Measurements from ENCODE around the gene POLL.

DNA sequence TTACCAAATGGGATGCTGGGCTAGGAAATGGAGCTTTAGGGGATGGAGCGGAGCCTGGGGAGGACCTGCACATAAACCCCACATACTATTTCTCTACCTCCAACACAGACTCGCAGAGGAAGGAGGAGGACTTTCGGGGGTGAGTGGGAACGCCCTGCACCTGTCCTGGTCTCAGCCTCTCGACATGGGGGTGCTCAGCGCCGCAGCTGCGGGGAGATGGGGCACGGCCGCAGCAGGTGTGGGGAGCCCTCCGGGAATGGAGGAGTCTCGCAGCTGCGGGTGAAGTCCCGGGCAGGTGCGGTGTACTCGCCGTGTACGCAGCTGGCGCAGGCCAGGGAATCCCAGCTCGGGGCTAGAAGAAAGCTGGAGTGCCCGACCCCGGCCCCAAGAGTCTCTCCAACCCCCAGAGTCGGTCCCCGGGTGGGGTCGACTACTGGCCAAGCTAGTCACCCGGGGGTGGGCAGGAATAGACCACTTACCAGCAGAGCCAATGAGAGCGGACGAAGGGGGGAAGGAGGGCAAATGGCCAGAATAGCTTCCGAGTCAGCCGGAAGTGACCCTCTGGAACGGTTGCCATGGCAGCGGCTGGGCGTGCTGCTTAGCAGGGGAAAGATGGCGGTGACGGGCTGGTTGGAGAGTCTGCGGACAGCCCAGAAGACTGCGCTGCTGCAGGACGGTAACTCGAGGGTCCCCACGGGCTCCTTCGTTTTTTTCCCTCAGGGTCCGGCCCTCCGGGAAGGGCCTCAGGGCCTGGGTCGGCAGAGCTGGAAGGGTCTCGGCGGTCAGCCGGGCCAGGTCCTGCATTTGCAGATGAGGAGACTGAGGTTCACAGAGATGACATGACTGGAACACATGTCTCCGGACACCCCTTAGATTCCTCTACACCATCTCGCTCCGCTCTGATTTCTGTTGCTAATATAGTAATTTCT, at the start of gene POLL, which contains the start of gene DPCD:
- TF ChIP-seq, protein P1, sequence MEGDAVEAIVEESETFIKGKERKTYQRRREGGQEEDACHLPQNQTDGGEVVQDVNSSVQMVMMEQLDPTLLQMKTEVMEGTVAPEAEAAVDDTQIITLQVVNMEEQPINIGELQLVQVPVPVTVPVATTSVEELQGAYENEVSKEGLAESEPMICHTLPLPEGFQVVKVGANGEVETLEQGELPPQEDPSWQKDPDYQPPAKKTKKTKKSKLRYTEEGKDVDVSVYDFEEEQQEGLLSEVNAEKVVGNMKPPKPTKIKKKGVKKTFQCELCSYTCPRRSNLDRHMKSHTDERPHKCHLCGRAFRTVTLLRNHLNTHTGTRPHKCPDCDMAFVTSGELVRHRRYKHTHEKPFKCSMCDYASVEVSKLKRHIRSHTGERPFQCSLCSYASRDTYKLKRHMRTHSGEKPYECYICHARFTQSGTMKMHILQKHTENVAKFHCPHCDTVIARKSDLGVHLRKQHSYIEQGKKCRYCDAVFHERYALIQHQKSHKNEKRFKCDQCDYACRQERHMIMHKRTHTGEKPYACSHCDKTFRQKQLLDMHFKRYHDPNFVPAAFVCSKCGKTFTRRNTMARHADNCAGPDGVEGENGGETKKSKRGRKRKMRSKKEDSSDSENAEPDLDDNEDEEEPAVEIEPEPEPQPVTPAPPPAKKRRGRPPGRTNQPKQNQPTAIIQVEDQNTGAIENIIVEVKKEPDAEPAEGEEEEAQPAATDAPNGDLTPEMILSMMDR (optimal IDR thresholded peaks at IDR 0.05 in 1 of 3, IDR thresholded peaks at IDR 0.05 in 1 of 3, conservative IDR thresholded peaks at IDR 0.05 in 1 of 3; ENCODE audit: extremely low read depth in 1 of 3, insufficient read depth in 2 of 3, low read length in 3 of 3): no peak
- no peak for TF ChIP-seq EZH2 (IDR thresholded peaks at IDR 0.05; ENCODE audit: low read length)

Data from keratinocyte (primary cell).